Uterus (tissue), 2 donors: ENCODE data around the gene PDE6A.

Experiments used
- CTCF ChIP-seq, 4 experiments: fragments of 200-600 bp in 2 of 4; fragments of 450-650 bp in 2 of 4; sonication (generic) in 2 of 4; IDR thresholded peaks; one replicate each; pipeline ENCODE4 v1.5.1; 2016 to 2019; ENCODE audit warnings: antibody characterized with exemption in 4 of 4, mild to moderate bottlenecking in 2 of 4, moderate library complexity in 1 of 4
- POLR2A ChIP-seq, 2 donors: fragments of 450-650 bp; IDR thresholded peaks; one replicate each; pipeline ENCODE4 v1.6.1; 2016; ENCODE audit warnings: antibody characterized with exemption in 2 of 2, mild to moderate bottlenecking in 1 of 2, moderate library complexity in 1 of 2

- TF ChIP-seq POLR2A (IDR thresholded peaks at IDR 0.05): no peak
- TF ChIP-seq CTCF (IDR thresholded peaks at IDR 0.05): no peak
These were observed 3.5 kb downstream of the PDE6A start for GRCh38 chr5:149940941-149941644.
